ENCODE data around the gene FRRS1.

- TF ChIP-seq, protein P1, sequence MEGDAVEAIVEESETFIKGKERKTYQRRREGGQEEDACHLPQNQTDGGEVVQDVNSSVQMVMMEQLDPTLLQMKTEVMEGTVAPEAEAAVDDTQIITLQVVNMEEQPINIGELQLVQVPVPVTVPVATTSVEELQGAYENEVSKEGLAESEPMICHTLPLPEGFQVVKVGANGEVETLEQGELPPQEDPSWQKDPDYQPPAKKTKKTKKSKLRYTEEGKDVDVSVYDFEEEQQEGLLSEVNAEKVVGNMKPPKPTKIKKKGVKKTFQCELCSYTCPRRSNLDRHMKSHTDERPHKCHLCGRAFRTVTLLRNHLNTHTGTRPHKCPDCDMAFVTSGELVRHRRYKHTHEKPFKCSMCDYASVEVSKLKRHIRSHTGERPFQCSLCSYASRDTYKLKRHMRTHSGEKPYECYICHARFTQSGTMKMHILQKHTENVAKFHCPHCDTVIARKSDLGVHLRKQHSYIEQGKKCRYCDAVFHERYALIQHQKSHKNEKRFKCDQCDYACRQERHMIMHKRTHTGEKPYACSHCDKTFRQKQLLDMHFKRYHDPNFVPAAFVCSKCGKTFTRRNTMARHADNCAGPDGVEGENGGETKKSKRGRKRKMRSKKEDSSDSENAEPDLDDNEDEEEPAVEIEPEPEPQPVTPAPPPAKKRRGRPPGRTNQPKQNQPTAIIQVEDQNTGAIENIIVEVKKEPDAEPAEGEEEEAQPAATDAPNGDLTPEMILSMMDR (IDR thresholded peaks at IDR 0.05), result no peak
- TF ChIP-seq EP300 (IDR thresholded peaks at IDR 0.05) (no peak), POLR2A (IDR thresholded peaks at IDR 0.05; ENCODE audit: low read length) (no peak), BHLHE40 (IDR thresholded peaks at IDR 0.05; ENCODE audit: low read depth, low read length) (no peak), FOXS1 (CRISPR knock-in tag; IDR thresholded peaks at IDR 0.05) (no peak), TP53 (CRISPR knock-in tag; IDR thresholded peaks at IDR 0.05) (no peak), RAD21 (conservative IDR thresholded peaks at IDR 0.05 in 1 of 2, IDR thresholded peaks at IDR 0.05 in 1 of 2) (no peak), HOXB5 (CRISPR knock-in tag; IDR thresholded peaks at IDR 0.05) (no peak), MAX (IDR thresholded peaks at IDR 0.05) (no peak), ZC3H11A (IDR thresholded peaks at IDR 0.05) (no peak), MAZ (IDR thresholded peaks at IDR 0.05; ENCODE audit: borderline replicate concordance, low read depth, low read length) (no peak), SMC3 (IDR thresholded peaks at IDR 0.05) (no peak), CHD2 (IDR thresholded peaks at IDR 0.05; ENCODE audit: low read length, partially characterized antibody) (no peak), REST (IDR thresholded peaks at IDR 0.05) (no peak)
Measured at GRCh38 chr1:99764439-99764838, 2.0 kb downstream of the FRRS1 start.

All from A549 (cell line).